Measurements from ENCODE around the gene PRR19.
A peak's percentile ranks its signal among the peaks of the same experiment; 100 is the strongest.

The PRR19 gene

DNA sequence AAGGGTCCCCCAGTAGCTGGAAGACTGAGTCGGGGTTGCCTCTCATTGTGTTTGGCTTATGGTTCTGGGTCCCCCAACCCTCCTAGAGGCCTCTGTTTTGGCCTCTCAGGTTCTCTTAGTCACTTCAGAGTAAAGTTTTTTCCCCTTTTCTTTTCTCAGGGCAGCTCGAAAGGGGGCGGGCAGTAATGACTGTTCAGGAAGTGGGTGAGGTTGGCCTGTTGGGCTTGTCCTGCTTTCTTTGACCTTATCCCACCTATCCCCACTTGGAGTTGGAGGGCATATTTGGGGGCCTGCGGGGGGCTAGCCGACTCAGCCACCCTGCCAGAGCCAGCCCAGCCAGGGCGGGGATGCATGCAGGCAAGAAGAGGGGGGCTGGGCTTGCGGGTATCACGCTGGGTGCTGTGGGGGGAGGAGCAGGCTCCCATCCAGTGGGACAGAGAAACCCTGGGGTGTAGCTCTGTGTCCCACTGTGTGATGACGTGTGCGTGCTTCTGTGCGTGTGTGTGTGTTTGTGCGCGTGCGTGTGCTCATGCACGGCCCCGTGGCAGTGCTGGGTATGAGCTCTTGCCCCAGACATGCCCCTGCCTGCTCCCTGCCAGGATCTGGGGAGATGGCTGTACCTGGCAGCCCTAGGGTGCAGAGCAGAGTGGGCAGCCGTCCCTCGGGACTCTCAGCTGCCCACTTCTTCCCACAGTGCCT lies 31.4 kb upstream of the PRR19 start:
- DNase-seq (ENCODE audit: low read depth in 1 of 2, low spot score in 1 of 2), result peak in 1 of 2 donors; percentile 54

DNA sequence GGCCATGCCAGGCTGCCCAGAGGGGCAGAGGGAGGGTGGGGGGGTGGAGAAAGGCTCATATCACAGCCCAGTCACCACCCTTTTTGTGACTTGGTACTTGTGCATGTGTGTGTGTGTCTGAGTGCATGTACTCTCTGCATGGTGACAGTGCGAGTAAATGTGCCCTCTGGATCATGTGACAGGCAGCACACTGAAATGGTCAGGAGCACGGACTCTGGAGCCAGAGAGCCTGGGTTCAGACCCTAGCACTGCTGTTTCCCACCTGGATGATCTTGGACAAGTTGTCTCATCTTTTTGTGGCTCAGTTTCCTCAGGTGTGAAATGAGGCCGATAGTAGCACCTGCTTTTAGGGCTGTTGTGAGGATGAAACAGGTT lies 30.9 kb upstream of the PRR19 start:
- no peak for DNase-seq (ENCODE audit: low read depth in 1 of 2, low spot score in 1 of 2)

DNA sequence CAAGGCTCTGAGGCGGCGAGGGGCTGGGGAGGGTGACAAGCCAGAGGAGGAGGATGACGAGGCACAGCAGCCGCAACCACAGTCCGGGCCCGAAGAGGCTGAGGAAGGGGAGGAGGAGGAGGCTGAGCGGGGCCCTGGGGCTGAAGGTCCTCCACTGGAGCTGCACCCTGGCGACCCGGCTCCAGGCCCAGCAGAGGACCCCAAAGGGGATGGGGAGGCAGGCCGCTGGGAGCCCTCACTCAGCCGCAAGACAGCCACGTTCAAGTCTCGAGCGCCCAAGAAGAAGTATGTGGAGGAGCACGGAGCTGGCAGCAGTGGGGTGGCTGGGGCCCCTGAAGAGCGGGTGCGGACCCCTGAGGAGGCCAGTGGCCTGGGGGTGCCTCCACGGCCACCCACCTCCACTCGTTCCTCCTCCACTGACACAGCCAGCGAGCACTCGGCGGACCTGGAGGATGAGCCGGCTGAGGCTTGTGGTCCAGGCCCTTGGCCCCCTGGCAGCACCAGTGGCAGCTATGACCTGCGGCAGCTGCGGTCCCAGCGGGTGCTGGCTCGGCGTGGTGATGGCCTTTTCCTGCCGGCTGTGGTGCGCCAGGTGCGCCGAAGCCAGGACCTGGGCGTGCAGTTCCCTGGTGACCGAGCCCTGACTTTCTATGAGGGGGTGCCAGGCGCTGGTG lies 29.9 kb upstream of the PRR19 start:
- no peak for DNase-seq (ENCODE audit: low read depth in 1 of 2, low spot score in 1 of 2)

DNA sequence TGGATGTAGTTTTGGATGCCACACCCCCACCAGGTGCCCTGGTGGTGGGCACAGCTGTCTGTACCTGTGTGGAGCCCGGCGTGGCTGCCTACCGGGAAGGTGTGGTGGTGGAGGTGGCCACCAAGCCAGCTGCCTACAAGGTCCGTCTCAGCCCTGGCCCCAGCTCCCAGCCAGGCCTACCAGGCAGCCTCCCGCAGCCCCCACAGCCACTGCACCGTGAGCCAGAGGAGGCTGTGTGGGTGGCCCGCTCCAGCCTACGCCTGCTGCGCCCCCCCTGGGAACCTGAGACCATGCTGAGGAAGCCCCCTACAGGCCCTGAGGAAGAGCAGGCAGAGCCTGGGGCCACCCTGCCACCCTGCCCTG lies 29.4 kb upstream of the PRR19 start:
- DNase-seq (ENCODE audit: low read depth in 1 of 2, low spot score in 1 of 2), result no peak

DNA sequence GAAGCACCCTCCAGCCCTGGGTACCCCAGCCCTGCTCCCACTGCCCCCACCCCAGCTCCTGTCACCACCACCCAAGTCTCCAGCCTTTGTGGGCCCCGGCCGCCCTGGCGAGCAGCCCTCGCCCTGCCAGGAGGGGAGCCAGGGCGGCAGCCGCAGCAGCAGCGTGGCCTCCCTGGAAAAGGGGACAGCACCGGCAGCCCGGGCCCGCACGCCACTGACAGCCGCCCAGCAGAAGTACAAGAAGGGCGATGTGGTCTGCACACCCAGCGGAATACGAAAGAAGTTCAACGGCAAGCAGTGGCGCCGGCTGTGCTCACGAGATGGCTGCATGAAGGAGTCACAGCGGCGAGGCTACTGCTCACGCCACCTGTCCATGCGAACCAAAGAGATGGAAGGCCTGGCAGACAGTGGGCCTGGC lies 28.9 kb upstream of the PRR19 start:
- DNase-seq (ENCODE audit: low read depth in 1 of 2, low spot score in 1 of 2), result no peak

DNA sequence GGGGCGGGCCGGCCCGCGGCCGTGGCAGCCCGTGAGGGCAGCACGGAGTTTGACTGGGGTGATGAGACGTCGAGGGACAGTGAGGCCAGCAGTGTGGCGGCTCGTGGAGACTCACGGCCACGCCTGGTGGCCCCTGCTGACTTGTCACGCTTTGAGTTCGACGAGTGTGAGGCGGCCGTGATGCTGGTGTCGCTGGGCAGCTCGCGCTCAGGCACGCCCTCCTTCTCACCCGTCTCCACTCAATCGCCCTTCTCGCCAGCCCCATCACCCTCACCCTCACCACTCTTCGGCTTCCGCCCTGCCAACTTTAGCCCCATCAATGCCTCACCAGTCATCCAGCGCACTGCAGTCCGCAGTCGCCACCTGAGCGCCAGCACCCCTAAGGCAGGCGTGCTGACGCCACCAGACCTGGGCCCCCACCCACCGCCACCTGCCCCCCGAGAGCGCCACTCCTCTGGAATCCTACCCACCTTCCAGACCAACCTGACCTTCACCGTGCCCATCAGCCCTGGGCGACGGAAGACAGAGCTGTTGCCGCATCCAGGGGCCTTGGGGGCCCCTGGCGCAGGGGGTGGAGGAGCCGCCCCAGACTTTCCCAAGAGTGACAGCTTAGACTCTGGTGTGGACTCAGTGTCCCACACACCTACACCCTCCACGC lies 28.4 kb upstream of the PRR19 start:
- DNase-seq (ENCODE audit: low read depth in 1 of 2, low spot score in 1 of 2), result no peak

DNA sequence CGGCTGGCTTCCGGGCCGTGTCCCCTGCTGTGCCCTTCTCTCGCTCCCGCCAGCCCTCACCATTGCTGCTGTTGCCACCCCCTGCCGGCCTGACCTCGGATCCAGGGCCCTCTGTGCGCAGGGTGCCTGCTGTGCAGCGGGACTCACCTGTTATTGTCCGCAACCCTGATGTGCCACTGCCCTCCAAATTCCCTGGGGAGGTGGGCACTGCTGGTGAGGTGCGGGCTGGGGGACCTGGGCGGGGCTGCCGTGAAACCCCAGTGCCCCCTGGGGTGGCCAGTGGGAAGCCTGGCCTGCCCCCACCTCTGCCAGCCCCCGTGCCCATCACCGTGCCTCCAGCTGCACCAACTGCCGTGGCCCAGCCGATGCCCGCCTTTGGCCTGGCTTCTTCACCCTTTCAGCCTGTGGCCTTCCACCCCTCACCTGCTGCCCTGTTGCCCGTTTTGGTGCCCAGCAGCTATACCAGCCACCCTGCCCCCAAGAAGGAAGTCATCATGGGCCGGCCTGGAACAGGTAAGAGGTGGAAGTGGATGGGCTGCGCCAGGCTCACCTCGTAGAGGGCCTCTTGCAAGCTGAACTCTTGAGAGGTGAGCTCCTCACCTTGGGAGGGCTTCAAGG lies 27.8 kb upstream of the PRR19 start:
- DNase-seq (ENCODE audit: low read depth in 1 of 2, low spot score in 1 of 2), result no peak

DNA sequence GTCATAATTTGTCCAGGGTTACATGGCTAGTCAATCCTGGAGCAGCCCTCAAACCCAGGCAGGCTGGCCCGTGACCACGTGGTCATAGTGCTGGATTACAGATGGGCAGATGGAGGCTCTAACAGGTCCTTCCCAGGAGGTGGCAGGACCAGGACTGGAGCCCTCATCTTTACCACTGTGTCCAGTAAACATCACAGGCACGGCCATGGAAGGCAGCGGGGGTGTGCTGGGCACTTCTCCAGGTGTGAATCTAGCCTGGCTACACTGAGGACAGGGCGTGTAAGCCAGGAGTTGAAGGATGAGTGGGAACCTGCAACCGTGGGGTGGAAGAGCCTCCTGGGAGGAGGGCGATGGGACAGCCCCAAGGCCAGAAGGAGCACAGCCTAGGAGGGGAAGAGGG lies 26.8 kb upstream of the PRR19 start:
- DNase-seq (ENCODE audit: low read depth in 1 of 2, low spot score in 1 of 2), result no peak

DNA sequence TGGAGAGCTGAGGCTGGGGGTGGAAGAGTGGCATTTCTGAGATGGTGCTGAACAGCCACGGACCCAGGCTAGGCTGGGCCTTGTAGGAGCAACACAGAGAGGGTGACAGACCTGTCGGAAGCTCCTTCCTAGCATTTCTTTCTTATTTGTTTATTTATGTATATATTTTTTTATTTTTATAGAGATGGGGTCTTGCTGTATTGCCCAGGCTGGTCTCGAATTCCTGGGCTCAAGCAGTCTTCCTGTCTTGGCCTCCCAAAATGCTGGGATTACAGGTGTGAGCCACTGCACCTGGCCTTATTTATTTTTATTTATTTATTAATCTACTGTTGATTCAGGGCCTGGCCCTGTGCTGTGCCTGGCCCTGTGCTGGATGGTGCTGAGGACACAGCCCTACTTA lies 26.4 kb upstream of the PRR19 start:
- no peak for DNase-seq (ENCODE audit: low read depth in 1 of 2, low spot score in 1 of 2)

DNA sequence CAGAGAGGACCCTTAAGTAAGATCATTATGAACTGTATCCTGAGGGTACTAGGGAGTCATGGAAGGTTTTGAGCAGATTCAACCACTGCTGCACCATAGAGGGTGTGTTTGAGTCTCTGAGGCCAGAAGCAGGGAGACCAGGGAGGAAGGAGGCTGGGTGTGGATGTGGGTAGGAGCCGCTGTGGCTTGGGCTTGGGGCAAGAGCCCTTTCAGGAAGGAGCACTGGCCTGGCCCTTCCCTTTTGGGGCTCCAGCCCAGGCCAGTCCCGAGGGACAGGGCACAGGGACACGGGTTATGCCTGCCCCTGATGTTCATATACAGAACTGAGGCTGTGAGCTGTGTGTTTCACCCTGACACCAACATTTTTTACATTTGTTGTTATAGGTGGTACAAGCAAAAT lies 25.6 kb upstream of the PRR19 start:
- no peak for DNase-seq (ENCODE audit: low read depth in 1 of 2, low spot score in 1 of 2)

DNA sequence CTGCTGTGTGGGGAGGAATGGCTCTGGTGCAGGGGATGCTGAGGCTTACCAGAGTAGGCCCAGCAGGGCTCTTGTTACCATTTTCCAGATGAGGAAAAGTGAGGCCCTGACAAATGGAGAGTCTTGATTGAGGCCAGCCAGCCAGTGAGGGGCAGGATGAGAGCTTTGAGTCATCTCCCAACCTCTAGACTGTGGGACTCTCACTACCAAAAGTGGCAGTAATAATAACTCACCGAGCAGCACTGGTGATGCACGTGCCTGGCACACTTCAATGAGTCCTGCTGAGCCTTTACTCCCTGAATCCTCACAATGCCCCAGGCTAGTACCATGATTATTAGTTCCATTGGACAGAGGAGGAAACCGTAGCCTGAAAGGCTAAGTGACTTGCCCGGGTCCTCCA lies 25.1 kb upstream of the PRR19 start:
- DNase-seq (ENCODE audit: low read depth in 1 of 2, low spot score in 1 of 2), result no peak

DNA sequence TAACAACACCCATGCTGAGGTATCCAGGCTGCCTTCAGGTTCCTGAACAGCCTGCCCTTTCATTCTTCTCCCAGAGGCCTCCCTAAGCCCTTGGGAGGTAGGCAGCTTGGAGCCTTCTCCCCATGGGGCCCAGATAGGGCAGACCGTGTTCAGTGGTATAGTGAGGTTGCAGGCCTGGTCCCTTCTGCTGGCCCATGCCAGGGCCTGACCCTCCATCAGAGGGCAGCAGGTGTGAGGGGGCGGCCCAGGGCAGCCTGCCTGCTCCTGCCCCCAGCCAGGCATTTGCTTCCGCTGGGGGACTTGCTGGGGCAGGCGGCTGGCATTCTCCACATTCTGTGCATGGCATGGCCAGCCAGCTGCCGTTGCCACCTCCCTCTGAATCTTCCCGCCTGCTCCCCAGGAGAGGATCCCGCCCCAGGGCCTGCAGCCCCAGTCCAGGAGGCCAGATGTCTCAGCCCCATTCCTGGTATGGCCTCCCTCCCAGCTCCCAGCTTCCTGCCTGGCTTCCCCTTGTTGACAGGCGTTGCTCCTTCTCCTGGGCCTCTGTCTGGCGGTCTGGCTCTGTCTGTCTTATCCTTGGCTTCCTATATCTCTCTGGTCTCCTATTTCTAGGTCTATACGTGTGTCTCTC lies 24.0 kb upstream of the PRR19 start:
- DNase-seq (ENCODE audit: low read depth in 1 of 2, low spot score in 1 of 2), result no peak

DNA sequence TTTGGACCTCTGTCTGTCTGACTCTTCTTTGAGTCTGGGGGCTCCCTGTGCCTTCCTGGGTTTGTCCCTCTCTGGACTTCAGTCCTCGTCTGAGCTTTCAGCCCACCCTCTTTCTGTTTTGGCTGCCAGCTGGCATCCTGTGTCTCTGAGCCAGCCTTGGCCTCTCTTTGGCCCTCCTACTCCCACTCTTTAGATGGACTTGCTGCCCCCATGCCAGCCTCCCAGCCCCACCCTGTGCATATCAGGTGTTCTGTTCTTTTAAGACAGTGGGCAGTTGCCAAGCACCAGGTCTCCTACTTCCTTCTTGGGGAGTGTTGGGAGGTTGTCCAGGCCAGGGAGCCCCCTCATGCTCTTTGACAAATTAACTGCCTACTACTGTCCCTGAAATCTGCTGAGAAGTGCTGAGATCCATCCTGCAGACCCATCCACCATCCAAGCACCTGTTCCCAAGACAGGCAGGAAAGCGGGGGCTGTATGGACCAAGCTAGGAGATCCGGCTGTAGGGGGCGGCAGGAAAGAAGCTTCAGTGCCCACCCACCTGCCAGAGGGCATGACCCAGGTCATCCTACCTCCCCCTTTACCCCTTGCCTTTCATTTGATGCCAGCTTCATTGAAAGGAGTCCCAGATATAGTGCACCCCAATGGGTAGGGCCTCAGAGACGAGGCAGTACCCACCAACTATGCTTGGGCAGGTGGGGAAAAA lies 23.3 kb upstream of the PRR19 start:
- DNase-seq (ENCODE audit: low read depth in 1 of 2, low spot score in 1 of 2), result no peak

DNA sequence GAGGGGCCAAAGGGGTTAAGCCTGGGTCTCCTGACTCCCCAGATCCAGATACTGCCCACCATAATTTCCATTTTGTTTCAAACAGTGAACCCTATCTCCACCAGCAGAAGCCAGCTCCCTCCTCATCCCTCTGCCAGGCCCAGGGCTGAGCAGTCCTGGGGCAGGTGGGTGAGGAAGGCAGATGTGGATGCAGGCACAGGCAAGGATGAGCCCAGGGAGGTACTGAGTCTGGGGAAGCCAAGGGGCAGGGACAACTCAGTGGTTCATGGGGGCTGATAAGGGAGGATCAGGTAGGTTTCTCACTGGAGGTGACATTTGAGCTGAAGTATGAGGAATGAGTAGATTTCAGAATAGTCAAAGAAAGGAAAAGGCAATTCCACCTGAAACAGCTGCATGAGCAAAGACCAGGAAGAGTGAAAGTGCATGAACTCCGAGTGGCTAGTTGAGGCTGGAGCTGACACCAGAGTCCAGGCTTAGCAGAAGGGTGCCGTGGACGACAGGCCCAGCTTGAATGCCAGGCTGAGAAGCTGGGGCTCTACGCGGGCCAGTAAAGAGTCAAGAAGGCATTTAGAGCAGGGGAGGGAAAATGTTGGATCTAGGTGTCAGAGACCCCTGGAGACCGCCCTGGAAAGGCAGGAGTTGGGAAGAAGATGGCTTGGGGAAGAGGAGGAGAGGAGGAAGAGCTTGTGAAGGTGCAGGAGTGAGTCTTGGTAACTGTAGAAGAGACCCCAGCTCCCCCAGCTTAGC lies 22.6 kb upstream of the PRR19 start:
- no peak for DNase-seq (ENCODE audit: low read depth in 1 of 2, low spot score in 1 of 2)

DNA sequence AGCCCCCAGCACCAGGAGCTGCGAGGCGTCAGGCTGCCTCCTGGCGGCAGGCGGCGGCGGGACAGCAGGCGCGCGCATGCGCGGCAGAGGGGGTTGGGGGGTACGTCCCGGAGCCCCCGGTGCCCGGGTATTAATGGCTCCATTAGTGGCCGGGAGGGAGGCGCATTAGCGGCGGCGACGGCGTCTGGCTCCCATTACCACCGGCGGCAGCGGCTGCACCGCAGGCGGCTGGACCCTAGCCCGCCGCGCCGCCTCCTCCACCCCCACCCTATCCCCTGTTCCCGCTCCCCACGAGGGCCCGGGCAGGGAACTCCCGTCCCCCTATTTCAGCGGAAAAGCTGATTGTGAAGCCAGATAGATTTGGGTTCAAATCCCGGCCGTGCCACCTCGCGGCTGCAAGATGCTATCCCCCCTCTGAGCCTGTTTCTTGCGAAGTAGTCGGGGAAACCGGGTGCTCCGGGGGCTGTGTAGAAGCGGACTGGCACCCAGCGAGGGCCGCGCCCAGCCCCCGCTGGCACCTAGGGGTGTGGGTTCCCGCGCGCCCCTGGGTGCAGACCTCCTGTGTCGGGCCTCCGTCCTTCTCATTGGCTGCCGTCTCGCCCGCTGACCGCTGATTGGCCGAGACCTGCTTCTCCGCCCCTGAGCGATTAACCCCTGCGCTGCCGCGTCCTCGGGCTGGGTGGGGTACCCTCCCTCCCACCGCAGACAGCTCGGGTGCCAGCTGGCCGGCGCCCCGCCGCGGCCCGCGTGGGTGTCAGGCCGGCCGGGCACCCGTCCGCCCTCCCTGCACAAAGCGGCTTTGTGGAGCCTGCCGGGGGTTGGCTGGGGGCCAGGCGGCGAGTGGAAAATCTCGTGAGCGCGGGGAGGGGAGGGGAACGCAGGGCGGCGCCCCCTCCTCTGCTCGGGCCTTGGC lies 21.8 kb upstream of the PRR19 start:
- peak; percentile 72 to 83 for DNase-seq (ENCODE audit: low read depth in 1 of 2, low spot score in 1 of 2)

DNA sequence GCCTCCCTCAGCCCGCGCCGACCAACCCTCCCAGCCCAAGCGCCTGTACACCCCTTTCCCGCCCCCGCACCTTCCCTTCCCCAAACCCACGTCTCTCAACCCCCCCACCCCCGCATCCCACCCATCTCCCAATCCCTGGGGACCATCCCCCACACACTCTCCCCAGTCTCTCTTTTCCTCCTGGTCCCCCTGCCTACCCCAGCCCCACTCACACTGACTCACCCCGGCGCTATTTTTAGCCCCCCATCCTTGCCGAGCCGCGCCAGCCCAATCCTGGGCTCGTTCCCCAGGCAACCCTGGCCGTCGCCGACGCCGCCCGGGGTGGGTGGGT lies 21.2 kb upstream of the PRR19 start:
- no peak for DNase-seq (ENCODE audit: low read depth in 1 of 2, low spot score in 1 of 2)

DNA sequence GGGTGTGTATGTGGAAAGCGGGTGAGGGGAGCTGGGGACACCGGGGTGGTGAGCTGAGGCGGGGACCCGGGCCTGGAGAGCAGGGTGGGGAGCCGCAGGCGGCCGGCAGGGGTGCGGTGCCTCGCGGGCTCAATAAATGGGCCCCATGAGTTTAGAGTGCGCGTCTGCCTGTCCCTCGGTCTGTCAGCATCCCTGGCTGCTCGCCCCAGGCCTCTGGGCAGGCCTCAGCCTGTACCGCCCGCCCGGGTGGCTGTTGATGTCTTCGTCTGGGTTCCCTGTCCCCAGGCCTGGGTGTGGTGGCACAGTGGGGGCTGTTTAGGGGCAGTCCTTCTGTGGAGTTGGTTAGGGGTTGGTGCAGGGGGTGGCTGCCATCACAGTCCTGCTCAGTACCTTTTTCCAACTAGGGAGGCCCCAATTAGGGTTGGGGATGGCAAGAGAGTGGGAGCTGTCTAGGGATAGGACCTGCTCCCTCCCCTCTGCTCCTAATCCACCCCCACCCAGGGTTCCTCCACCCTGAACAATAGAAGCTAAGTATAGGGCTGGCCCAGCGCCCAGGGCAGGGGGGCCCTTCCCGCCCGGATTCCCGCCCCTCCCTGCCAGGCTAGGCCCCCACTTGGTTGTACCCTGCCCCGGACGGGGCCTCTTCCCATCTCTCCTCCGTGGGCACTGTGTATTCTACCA lies 20.6 kb upstream of the PRR19 start:
- DNase-seq (ENCODE audit: low read depth in 1 of 2, low spot score in 1 of 2), result no peak

DNA sequence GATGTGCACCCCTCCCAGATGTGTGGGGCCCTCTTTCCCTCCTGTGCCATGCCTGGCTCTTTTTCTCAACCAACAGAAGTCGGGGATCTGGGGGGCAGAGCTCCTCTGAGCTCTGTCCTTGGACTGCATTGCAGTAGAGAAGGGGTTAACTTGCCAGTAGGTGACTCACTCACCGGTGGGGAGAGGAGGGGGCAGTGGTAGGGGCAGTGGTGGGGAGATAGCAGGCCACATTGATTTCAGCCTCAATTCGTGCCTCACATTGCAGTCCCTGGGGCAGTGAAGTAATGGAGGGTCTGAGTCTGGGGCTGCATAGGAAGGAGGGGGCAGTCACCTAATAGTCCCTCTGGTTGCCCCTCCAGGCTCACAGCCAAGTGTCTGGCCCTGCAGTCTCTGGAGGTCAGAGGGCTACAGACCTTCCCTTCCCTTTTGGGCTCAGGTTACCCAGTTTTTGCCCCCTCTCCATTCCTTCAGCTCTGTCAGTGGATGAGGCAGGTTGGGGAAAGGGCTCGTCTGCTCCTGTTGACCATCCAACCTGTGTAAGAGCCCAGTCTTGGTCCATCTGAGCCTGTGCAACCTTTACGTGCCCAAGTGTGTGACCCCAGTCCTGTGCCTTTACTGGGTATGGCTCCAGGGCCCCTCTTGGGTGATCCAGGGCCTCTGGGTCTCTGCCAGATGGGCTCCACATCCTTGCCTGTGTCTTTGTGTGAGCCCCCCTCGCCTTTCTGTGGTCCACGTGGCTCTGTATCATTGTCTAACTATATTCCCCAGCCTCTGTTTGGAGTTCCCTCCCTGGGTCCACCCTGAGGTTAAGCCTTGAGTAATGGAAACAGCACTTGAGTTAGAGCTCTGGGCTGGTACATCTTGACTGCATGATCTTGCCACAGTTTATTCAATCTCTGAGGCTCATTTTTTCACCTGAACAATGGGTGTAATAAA lies 19.8 kb upstream of the PRR19 start:
- DNase-seq (ENCODE audit: low read depth in 1 of 2, low spot score in 1 of 2), result no peak
